NCI-H1694 treated with DMSO at 0.1 percent for 48 hours (cell line): ENCODE measurements around the gene ACSL3.
A peak's percentile ranks its signal among the peaks of the same experiment; 100 is the strongest.
"Not testable (repeated sequence)": the region's sequence is repeated elsewhere in the genome, so short reads cannot be mapped to it uniquely, and the experiment has no call there.

Source experiments
- DNase-seq: peaks from one replicate; lab custom pipeline; 2025; lab: John Stamatoyannopoulos, UW

Gene ACSL3

DNA sequence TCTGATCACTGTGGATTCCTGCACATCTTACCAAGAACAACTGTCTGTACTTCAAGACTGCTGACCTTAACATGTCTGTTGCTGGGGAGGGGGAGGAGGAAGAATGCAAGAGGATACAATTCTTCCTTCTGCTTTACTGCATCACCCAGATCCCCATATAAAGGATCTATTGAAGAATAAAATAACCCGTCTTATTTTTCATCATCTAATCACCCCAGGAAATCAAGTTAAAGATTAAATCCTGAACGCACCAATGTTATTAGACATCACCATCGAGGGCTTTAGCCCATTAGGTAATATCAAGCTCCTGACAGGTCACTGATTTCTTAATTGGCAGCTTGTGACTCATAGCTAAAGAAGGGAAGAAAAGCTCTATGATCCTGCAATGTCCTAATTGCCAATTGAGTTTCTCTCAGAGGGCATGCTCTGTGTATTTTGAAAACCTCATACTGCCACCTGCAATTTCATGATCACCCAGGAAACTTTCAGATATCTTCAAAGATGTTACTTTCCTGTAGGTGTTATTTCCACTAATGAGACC lies 115.8 kb downstream of the ACSL3 start:
- no peak for DNase-seq

DNA sequence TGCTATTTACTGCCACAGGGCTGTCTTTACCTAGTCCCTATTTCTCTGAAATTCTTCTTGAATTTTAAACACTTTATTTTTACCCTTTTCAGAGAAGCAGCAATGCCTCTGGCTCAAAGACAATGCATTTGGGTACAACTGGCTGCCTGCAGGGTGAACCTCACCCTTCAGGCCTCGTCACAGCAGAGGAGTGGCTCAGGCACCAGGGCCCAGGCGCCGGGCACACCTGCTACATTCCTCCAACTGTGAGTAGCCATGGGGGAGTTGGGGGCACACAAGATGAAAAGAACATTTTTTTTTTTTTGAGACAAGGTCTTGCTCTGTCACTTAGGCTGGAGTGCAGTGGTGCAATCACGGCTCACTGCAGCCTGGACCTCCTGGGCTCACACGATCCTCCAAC lies 116.3 kb downstream of the ACSL3 start:
- no peak for DNase-seq

DNA sequence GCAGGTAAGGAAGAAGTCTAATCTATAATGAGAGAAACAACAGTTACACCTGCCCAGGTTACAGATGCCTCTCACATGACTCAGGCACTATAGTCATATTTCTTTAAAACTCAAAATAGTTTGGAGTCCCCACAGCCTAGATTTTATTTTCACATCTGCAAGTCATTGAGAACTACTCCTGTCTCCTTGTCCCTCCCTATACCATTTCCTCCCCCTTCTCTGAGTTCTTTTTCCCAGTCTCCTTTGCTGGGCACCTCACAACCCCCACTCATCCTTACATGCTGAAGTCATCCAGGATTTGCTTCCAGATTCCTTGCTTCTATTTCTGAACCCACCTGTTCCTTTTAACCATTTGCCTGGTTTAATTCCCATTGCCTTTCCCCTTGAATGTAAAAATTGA lies 118.0 kb downstream of the ACSL3 start:
- no peak for DNase-seq

DNA sequence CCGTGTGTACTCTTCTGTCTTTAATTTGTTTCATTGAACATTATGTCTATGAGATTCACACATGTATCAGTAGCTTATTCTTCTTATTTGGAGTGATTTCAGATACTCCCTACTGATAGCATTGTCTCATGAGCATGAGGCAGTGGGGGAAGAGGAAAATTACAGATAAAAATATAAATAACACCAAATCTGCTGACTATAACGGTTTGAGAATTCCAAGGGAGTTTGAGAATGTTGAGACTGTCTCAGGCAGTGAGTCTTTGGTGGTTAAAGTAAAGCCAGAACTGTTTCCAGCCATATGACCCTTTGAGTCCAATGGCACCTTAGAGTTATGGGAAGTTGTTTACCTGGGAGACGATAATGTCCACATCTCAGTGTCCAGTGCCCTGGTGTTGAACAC lies 118.6 kb downstream of the ACSL3 start:
- no peak for DNase-seq

DNA sequence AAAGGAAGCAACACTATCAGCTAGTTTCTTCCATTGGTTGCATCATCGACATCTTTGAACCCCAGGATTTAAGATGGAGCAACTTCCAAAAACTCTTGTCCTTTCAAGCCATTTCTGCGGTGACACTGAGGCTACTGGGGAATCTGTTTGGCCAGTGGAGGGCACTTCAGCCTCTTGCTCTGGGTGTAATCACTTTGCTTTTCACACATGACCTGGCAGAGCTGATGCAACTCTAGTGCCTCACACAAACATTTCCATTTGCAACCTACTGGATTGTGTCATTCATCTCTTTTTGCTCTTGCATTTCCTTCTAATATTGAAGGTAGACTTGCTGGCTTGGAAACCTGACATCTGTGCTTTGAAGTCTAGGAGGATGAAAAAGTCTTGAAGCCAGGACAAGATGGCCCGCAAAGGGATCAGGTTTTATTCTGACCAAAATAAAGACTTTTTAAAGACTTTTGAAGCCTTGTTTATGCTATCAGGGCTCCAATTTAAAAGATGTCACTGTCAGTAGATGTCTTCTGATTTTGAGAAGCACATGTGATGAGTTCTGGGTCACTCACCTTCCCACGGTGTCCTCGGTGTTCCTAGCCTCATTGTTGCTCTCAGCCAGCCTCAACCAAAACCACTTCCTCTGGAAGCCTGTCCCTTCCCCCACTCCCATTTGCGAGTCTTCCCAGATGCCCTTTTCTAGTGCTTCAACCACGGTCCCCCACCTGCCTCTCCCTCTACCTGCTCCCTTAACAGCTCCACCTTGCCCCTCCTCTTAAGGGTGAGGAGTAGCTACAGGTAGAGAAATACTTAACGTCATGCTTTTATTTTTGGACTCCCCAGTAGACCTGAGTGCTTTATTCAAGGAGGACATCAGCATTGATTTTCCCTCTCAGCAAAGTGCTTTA lies 121.4 kb downstream of the ACSL3 start:
- peak; percentile 37 for DNase-seq

DNA sequence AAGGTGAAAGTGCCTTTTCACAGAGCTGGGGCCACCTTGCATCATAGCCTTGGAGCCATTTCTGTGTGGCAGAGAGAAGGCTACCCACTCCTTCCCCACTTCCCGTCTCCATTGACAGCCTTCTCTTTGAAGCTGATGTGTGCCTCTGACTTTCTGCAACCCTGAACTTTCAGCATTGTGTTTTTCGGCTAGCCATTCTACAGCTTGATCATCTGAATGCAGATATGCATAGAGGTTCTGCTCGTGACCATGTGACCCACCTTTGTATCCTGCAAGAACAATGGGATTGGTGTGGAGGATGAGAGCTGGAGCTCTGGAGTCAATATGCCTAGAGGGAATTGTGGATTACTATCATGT lies 122.1 kb downstream of the ACSL3 start:
- DNase-seq = no peak

DNA sequence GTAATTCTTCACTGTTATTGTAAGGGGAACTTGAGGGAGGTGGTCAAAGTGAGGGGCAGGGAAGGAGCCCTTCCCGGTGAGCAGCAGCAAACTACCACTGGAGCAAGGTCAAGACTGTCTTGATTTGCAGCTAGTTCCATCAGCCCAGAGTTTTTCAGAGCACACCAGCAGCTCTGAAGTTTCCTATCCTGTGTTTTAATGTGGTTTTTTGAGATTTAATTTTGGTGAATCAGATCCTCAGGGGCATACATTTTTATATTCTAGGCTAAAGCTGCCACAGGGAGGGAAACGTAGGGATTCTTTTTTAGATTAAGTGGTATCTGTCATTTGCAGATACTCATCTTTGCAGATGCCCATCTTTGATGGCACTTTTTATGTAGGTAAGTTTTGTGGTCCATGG lies 124.1 kb downstream of the ACSL3 start:
- no peak for DNase-seq

DNA sequence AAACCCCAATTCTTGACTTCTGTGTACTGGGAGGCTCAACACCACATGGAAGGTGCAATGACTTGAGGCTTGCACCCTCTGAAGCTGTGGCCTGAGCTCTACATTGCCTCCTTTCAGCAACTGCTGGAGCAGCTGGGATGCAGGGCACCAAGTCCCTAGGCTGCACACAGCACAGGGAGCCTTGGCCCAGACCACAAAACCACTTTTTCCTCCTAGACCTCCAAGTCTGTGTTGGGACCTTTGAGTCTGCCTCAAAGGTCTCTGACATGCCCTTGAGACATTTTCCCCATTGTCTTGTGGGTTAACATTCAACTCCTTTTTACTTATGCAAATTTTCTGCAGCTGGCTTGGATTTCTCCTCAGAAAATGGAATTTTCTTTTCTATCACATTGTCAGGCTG lies 128.6 kb downstream of the ACSL3 start:
- no peak for DNase-seq

DNA sequence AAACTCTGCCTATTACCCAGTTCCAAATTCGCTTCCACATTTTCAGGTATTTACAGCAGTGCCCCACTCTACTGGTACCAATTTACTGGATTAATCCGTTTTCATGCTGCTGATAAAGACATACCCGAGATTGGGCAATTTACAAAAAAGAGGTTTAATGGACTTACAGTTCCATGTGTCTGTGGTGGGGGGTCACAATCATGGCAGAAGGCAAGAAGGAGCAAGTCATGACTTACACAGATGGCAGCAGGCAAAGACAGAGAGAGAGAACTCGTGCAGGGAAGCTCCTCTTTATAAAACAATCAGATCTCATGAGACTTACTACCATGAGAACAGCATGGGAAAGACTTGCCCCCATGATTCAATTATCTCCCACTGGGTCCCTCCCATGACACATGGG lies 129.4 kb downstream of the ACSL3 start:
- not testable (repeated sequence) for DNase-seq

DNA sequence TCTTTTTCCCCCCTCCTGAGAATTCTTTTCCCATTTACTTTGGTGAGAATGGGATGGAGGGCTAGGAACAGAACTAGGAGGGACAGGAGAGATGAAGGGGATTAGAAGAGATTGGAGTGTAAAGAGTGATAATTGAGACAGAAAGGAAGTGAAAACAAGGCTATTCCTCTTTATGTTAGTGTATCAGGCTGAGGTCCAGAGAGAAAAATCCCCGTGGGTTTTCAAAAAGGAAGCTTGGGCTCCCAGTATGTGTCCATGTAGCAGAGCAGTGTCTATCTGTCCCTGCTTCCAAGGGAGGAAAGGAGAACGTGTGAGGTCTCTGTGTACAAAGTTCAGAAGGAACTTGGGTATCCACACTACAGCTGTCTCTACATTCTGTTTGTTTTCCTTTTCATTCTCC lies 131.3 kb downstream of the ACSL3 start:
- DNase-seq = no peak
